Caco-2 (cell line): ENCODE data around the gene UBE2V1. TPM values are rescaled to one million over a fixed set of nuclear protein-coding genes. Genes with fewer than 3 reads are reported as not detected.

Experiments used
- BruUV-seq: library from RNA; stranded (reverse); fragments of 400-500 nt; replicated peaks from 2 replicates; lab custom pipeline; 2021; lab: Mats Ljungman, UMichigan
- CTCF ChIA-PET: fragments of 300-600 bp; sonication (Branson Sonifier 250); formaldehyde crosslinking; loops from one replicate; lab custom pipeline; 2022; ENCODE audit warnings: antibody characterized with exemption; lab: Charles Lee
- POLR2A ChIA-PET: fragments of 300-600 bp; sonication (Branson Sonifier 250); formaldehyde crosslinking; loops from one replicate; lab custom pipeline; 2022; ENCODE audit warnings: antibody characterized with exemption; lab: Charles Lee
- DNase-seq, 2 experiments: peaks; one replicate each; pipeline versions ENCODE4 v3.0.0 to v3.0.0-alpha.2; 2020 to 2022
- H3K27me3 ChIP-seq: replicated peaks from 2 replicates; pipeline ENCODE4 v1.6.0; 2011; ENCODE audit warnings: low read length; ENCODE audit not compliant: control insufficient read depth, insufficient read depth
- H3K36me3 ChIP-seq: 2 replicates; pipeline ENCODE4 v1.5.1; 2011; ENCODE audit warnings: low read length; ENCODE audit not compliant: control insufficient read depth, insufficient read depth
- H3K4me1 ChIP-seq: fragments of 250-450 bp; sonication (Bioruptor Pico); 2 replicates; pipeline ENCODE4 v1.5.1; 2020; ENCODE audit warnings: mild to moderate bottlenecking
- H3K4me3 ChIP-seq: 2 replicates; pipeline ENCODE4 v1.5.1; 2011; ENCODE audit warnings: low read depth, mild to moderate bottlenecking, control low read depth, low read length
- H3K9me3 ChIP-seq: fragments of 250-450 bp; sonication (Bioruptor Pico); 2 replicates; pipeline ENCODE4 v1.5.1; 2020; ENCODE audit warnings: mild to moderate bottlenecking, moderate library complexity
- H3K27ac Mint-ChIP-seq: one replicate; pipeline ENCODE4 v1.8.0; 2022; ENCODE audit warnings: mixed read lengths; ENCODE audit not compliant: unreplicated experiment
- H3K27me3 Mint-ChIP-seq: one replicate; pipeline ENCODE4 v1.8.0; 2022; ENCODE audit warnings: mixed read lengths; ENCODE audit not compliant: insufficient read depth, unreplicated experiment
- H3K36me3 Mint-ChIP-seq: one replicate; pipeline ENCODE4 v1.8.0; 2022; ENCODE audit warnings: mild to moderate bottlenecking, mixed read lengths; ENCODE audit not compliant: insufficient read depth, unreplicated experiment
- H3K4me1 Mint-ChIP-seq: one replicate; pipeline ENCODE4 v1.8.0; 2022; ENCODE audit warnings: low read depth, mixed read lengths; ENCODE audit not compliant: unreplicated experiment
- H3K4me3 Mint-ChIP-seq: one replicate; pipeline ENCODE4 v1.8.0; 2022; ENCODE audit warnings: mild to moderate bottlenecking, moderate library complexity, mixed read lengths; ENCODE audit not compliant: unreplicated experiment
- H3K9me3 Mint-ChIP-seq: one replicate; pipeline ENCODE4 v1.8.0; 2022; ENCODE audit warnings: mixed read lengths; ENCODE audit not compliant: unreplicated experiment
- intact Hi-C: fragments of 100-400 bp; cut with micrococcal nuclease; formaldehyde crosslinking; loops from one replicate; pipeline ENCODE4 v1.10.0; 2022; ENCODE audit not compliant: unreplicated experiment
- total RNA-seq: library from RNA; stranded (reverse); gene quantifications from 2 replicates; pipeline ENCODE4 v1.2.3, GENCODE V29; 2022
- TF ChIP-seq, protein P1 (sequence below), 2 experiments: fragments of 200-600 bp in 1 of 2; IDR thresholded peaks; 1 replicate in 1 of 2; 2 replicates in 1 of 2; pipeline versions ENCODE4 v1.5.1 to v1.8.0; 2011 to 2022; ENCODE audit warnings: antibody characterized with exemption in 1 of 2, control low read depth in 1 of 2, inconsistent platforms in 1 of 2, low read depth in 1 of 2, low read length in 1 of 2, mild to moderate bottlenecking in 1 of 2, moderate library complexity in 1 of 2; ENCODE audit not compliant: insufficient read depth in 1 of 2, severe bottlenecking in 1 of 2, unreplicated experiment in 1 of 2

Gene UBE2V1
- total RNA-seq, 1 experiment from 2014 or later, result 485 TPM

DNA sequence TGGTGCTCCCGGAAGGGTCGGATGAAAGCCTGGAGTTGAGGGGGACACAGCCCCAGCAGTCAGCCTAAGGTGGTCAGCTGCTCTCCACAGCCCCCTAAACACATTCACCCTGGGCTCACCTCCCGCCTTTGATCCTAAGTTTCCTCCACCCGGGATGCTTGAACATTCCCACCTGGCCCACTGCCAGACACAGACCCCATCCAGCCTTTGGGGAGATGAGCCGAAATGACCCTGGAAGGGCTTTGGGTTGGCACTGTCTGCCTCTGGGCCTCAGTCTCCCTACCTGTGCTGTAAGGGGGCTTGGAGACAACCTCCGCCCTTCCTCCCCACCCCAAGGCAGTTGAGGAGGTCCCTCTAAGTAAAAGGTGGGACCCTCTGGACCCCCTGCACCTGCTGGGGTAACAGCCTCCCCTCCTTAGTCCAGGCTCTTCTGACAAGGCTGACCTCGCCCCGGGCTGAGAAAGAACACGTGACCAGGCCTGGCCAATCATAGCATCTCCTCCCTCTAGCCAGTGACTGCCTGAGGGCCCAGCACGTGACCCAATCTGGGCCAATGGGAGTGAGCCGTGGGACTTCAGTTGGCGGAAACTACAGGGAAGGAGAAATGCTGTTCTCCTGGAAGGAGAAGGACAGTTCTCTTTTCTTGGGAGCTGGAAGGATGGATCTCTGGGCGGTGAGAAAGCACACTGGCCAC lies 16.9 kb upstream of the UBE2V1 start:
- TF ChIP-seq, protein P1, sequence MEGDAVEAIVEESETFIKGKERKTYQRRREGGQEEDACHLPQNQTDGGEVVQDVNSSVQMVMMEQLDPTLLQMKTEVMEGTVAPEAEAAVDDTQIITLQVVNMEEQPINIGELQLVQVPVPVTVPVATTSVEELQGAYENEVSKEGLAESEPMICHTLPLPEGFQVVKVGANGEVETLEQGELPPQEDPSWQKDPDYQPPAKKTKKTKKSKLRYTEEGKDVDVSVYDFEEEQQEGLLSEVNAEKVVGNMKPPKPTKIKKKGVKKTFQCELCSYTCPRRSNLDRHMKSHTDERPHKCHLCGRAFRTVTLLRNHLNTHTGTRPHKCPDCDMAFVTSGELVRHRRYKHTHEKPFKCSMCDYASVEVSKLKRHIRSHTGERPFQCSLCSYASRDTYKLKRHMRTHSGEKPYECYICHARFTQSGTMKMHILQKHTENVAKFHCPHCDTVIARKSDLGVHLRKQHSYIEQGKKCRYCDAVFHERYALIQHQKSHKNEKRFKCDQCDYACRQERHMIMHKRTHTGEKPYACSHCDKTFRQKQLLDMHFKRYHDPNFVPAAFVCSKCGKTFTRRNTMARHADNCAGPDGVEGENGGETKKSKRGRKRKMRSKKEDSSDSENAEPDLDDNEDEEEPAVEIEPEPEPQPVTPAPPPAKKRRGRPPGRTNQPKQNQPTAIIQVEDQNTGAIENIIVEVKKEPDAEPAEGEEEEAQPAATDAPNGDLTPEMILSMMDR (IDR thresholded peaks at IDR 0.05; ENCODE audit: insufficient read depth in 1 of 2, low read depth in 1 of 2, low read length in 1 of 2, severe bottlenecking in 1 of 2, unreplicated experiment in 1 of 2), result no peak
- DNase-seq, result peak; percentile 64 to 83
- Histone ChIP-seq H3K9me3 (no peaks in the 10 kb centered on the region), H3K36me3 (peaks cover 9% of the 10 kb centered on the region), H3K4me1 (peaks cover 9% of the 10 kb centered on the region; the same call in 1 of the 2 replicates), H3K27me3 (no peaks in the 10 kb centered on the region), H3K4me3 (no peak overlapping the region)
- Mint-ChIP-seq H3K27me3 (no peaks in the 10 kb centered on the region), H3K4me3 (no peak overlapping the region), H3K4me1 (peaks cover 7% of the 10 kb centered on the region), H3K9me3 (no peaks in the 10 kb centered on the region), H3K36me3 (peaks cover 92% of the 10 kb centered on the region), H3K27ac (peak overlapping the region; percentile 6)
- ChIA-PET POLR2A (no interaction called here), CTCF (interaction anchor here (1.0 kb wide), 1 partner anchor 14 kb away, joined by 4 read pairs; no protein-coding TSS in a partner anchor)
- intact Hi-C loops, result no loop called here
- BruUV-seq, result no TSS peak

DNA sequence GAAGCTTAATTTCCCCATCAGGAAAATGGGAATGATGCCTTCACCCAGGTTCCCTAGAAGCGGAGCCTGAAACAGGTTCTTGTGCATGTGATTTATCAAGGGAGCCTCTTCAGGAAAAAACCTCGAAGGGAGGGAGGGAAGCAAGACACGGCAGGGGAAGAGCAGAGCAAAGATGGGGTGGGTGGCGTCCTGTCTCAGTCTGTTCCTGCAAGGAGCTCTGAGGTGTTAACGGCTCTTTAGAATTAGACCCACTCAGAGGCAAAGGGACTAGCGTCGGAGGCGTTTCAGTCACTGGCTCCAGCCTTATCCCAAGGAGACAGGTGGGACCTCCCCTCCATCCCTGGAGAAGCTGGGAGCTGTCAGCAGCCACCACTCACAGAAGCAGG lies 15.6 kb upstream of the UBE2V1 start:
- peaks cover 10% of the 10 kb centered on the region for H3K4me1 Mint-ChIP-seq
- Histone ChIP-seq H3K9me3 (no peaks in the 10 kb centered on the region), H3K4me1 (no peaks in the 10 kb centered on the region), H3K4me3 (no peak overlapping the region), H3K36me3 (peaks cover 13% of the 10 kb centered on the region), H3K27me3 (no peaks in the 10 kb centered on the region)
- no peak overlapping the region for H3K4me3 Mint-ChIP-seq
- CTCF ChIA-PET, result no interaction called here
- POLR2A ChIA-PET, result no interaction called here
- H3K27me3 Mint-ChIP-seq, result no peaks in the 10 kb centered on the region
- intact Hi-C loops, result no loop called here
- H3K36me3 Mint-ChIP-seq, result peaks cover 92% of the 10 kb centered on the region
- TF ChIP-seq, protein P1 (IDR thresholded peaks at IDR 0.05; ENCODE audit: insufficient read depth in 1 of 2, low read depth in 1 of 2, low read length in 1 of 2, severe bottlenecking in 1 of 2, unreplicated experiment in 1 of 2), result no peak
- BruUV-seq, result no TSS peak
- H3K27ac Mint-ChIP-seq, result no peak overlapping the region
- no peak for DNase-seq
- H3K9me3 Mint-ChIP-seq, result peaks cover 5% of the 10 kb centered on the region

DNA sequence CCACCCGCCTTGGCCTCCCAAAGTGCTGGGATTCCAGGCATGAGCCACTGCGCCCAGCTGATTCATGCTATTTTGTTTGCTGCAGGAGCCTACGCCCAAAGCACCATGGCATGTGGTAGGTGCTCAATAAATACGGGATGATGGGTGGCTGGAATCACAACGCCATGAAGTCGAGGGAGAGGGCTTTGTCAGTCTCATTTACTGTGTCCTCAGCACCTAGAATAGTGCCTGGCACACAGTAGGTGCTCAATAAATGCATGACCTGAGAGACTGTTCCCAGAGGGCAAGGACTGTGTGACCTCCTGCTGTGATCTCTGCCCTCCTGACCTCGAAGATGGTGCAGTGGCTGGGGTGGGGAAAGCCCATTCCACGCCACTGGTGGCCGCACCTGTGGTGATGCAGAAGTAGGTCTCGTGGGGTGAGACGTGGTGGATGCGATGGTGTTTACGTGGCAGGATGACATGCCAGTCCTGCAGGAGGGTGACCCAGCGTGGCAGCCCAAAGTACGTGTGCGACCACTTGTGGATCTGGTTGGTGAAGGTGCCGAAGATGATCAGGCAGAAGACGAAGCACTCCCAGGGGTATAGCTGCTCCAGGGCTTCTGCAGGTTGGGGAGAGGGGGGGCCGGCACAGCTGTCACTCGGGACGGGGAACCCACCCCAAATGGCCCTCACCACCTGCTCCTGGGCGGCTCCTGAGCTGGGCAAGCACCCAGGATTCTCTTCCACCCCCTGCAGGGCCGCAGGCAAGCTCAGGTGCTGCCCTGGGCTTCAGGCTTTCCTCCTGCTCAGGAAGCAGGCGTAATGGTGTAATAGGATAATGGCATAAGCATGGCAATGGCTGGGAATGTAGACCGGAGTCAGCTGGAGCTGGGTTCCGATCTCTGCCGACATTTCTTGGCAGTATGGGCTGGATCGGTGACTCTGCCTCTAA lies 14.9 kb upstream of the UBE2V1 start:
- BruUV-seq, result no TSS peak
- CTCF ChIA-PET, result no interaction called here
- TF ChIP-seq, protein P1 (IDR thresholded peaks at IDR 0.05; ENCODE audit: insufficient read depth in 1 of 2, low read depth in 1 of 2, low read length in 1 of 2, severe bottlenecking in 1 of 2, unreplicated experiment in 1 of 2), result no peak
- Mint-ChIP-seq H3K9me3 (peaks cover 10% of the 10 kb centered on the region), H3K4me3 (no peak overlapping the region), H3K4me1 (peaks cover 13% of the 10 kb centered on the region), H3K27me3 (no peaks in the 10 kb centered on the region), H3K27ac (no peak overlapping the region), H3K36me3 (peaks cover 96% of the 10 kb centered on the region)
- Histone ChIP-seq H3K4me3 (no peak overlapping the region), H3K27me3 (no peaks in the 10 kb centered on the region), H3K4me1 (no peaks in the 10 kb centered on the region), H3K9me3 (no peaks in the 10 kb centered on the region), H3K36me3 (peaks cover 15% of the 10 kb centered on the region)
- DNase-seq, result no peak
- intact Hi-C loops, result no loop called here
- POLR2A ChIA-PET, result no interaction called here
